HG03442 (cell line): Measurements from ENCODE around the gene PAQR6.

Experiments used
- ATAC-seq: cut with Tn5 transposase; IDR thresholded peaks from one replicate; pipeline ENCODE4 v1.9.1; 2021; ENCODE audit warnings: mild to moderate bottlenecking, moderate library complexity; ENCODE audit not compliant: unreplicated experiment

Gene PAQR6

GRCh38 chr1:156247460-156248322 lies at the start of gene PAQR6:
Gene PAQR6, minus strand, starts transcription at chr1:156248056. Its CDS starts 1,325 bp downstream, at chr1:156246731.
- no peak for ATAC-seq

- ATAC-seq = no peak
Observed at GRCh38 chr1:156295391-156295947, 47.6 kb upstream of the PAQR6 start, which contains the start of gene GLMP. Gene GLMP, minus strand, starts transcription at chr1:156295679. Its CDS starts 34 bp downstream, at chr1:156295645.

- ATAC-seq = no peak
Observed at GRCh38 chr1:156293895-156294294, 46.0 kb upstream of the PAQR6 start.

GRCh38 chr1:156293098-156293434 lies 45.2 kb upstream of the PAQR6 start:
- no peak for ATAC-seq

- peak; percentile 50 for ATAC-seq
Observed at GRCh38 chr1:156291226-156292061, 43.6 kb upstream of the PAQR6 start.

GRCh38 chr1:156289857-156290256 lies 42.0 kb upstream of the PAQR6 start:
- ATAC-seq = no peak

GRCh38 chr1:156286061-156286460 lies 38.2 kb upstream of the PAQR6 start:
- ATAC-seq = no peak

- no peak for ATAC-seq
Observed at GRCh38 chr1:156285437-156285836, 37.6 kb upstream of the PAQR6 start.

GRCh38 chr1:156284757-156285156 lies 36.9 kb upstream of the PAQR6 start:
- no peak for ATAC-seq

GRCh38 chr1:156284112-156284511 lies 36.3 kb upstream of the PAQR6 start, which contains the start of gene TMEM79:
Gene TMEM79, plus strand, starts transcription at chr1:156284325. Its CDS starts 902 bp downstream, at chr1:156285227.
- ATAC-seq = no peak

GRCh38 chr1:156283521-156283920 lies 35.7 kb upstream of the PAQR6 start:
- ATAC-seq = no peak

GRCh38 chr1:156282479-156283222 lies 34.8 kb upstream of the PAQR6 start, which contains the start of gene SMG5:
Gene SMG5, minus strand, starts transcription at chr1:156282825. Its CDS starts 145 bp downstream, at chr1:156282680.
- peak; percentile 83 for ATAC-seq

- ATAC-seq = no peak
Observed at GRCh38 chr1:156281693-156282478, 34.0 kb upstream of the PAQR6 start.

GRCh38 chr1:156281281-156281680 lies 33.4 kb upstream of the PAQR6 start:
- ATAC-seq = no peak

- ATAC-seq = no peak
Observed at GRCh38 chr1:156279837-156280236, 32.0 kb upstream of the PAQR6 start.

- no peak for ATAC-seq
Observed at GRCh38 chr1:156276966-156277381, 29.1 kb upstream of the PAQR6 start.

- no peak for ATAC-seq
Observed at GRCh38 chr1:156276532-156276931, 28.7 kb upstream of the PAQR6 start.

- ATAC-seq = no peak
Observed at GRCh38 chr1:156270314-156270713, 22.5 kb upstream of the PAQR6 start.

GRCh38 chr1:156268336-156268735 lies 20.5 kb upstream of the PAQR6 start:
- no peak for ATAC-seq

- ATAC-seq = no peak
Observed at GRCh38 chr1:156266051-156266450, 18.2 kb upstream of the PAQR6 start.
